GM19324 (cell line): ENCODE data around the gene HNRNPC.
"Not testable (repeated sequence)": the region's sequence is repeated elsewhere in the genome, so short reads cannot be mapped to it uniquely, and the experiment has no call there.

Experiments
- ATAC-seq: cut with Tn5 transposase; IDR thresholded peaks from one replicate; pipeline ENCODE4 v1.9.1; 2021; ENCODE audit warnings: mild to moderate bottlenecking, moderate library complexity; ENCODE audit not compliant: unreplicated experiment, low FRiP score

The HNRNPC gene

DNA sequence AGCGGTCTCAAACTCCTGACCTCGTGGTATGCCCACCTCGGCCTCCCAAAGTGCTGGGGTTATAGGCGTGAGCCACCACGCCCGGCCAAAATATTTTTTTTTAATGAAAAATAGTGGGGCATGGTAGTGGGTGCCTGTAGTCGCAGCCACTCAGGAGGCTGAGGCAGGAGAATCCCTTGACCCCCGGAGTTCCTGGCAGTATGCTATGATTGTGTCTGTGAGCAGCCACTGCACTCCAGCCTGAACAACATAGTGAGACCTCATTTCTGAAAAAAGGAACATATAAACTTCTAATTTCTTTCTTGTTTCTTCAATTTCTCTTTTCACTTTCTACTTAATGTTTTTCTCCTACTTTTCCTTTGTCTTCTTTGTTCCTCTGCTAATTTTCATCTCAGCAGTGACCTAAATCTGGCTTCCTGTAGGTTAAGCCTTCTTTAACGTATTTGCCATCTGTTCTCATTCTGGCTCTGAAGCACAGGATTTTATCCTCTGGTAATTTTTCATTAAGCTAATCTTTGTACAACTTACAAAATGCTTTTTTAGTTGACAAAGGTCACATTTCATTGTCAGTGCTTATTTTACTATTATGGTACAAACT lies 6.1 kb upstream of the HNRNPC start:
- no peak for ATAC-seq

DNA sequence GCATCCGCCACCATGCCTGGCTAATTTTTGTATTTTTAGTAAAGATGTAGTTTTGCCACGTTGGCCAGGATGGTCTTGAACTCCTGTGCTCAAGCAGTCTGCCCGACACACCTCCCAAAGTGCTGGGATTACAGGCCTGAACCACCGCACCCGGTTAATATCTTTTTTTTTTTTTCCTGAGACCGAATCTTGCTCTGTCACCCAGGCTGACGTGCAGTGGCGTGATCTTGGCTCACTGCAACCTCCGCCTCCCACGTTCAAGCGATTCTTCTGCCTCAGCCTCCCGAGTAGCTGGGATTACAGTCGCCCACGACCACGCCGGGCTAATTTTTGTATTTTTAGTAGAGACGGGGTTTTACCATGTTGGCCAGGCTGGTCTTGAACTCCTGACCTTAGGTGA lies 3.4 kb upstream of the HNRNPC start:
- not testable (repeated sequence) for ATAC-seq

DNA sequence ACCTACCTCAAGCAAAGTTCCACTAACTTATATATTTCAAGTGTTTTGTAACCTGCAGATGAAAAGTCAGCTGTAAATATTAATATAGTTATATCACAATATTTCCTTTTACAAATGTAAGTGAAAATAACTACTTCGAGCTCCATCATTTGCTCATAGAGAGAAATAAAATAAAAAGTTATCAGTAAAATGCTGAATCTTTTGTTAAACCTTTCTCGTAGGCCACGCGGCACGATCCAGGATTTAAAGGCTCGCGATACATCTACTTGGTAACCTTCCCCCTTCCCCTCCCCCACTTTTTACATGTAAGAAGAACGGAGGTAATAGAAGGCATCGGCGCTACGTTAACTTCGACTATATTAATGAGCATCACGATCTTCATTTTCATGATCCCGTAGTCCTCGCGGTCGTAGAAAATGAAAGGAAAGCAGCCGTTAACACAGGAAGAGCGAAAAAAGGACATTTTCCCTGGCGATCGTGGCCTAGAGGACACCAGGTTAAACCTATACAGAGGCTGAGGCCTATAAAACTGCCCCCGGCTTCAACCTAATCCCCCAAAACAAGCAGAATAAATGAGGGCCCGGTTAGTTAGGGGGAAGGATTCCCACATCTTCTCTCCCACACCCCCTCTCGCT lies 508 bp downstream of the HNRNPC start:
- ATAC-seq: no peak

DNA sequence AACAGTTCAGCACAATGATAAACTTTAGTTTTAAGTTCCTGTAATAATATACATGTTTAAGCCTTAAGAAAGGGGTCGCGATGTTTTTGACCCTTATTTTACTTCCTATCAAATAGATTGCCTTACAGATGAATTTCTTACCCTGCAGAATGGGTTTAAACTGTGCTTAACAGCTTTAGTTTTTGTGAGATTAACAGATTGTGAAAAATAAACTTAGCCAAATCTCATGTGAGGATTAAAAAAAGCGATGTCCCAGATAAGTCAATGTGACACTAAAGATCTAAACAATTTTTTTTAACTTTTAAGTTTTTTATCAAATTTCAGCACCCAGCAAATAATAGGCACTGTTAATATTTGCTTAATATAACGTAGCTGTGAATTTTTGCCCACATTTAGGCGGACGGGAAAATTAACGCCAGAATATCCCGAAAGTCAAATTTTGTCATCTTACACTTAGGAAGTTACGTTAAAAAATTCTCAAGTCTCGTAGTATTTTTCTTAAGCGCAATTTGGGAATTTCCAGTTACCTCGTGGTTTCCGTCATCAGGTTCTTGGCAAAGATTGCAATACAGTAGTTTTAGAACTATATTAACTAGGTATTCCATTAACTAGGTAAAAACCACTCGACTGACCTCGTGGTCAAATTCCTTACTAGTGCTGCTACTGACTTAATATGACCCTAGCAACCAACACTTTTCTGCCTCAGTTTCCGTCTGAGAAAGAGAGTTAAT lies 1.2 kb downstream of the HNRNPC start:
- no peak for ATAC-seq

DNA sequence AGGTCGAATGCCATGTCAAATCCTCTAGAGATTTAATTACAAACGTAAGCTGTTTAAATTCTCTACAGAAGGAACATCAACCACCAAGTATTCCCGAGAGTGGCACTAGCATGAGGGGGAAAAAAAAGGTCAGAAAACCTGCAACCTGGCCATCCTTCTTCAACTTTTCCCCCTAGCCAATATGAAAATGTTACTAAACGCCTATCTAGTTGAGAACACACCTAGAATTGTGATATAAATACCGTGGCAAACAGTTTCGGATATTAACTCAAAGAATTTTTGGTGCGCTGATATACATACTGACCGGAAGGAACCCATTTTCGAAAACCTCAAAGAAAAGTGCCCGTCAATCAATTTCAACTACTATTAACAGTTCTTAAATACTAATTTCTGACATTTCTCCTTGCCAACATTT lies 1.8 kb downstream of the HNRNPC start:
- ATAC-seq: no peak

DNA sequence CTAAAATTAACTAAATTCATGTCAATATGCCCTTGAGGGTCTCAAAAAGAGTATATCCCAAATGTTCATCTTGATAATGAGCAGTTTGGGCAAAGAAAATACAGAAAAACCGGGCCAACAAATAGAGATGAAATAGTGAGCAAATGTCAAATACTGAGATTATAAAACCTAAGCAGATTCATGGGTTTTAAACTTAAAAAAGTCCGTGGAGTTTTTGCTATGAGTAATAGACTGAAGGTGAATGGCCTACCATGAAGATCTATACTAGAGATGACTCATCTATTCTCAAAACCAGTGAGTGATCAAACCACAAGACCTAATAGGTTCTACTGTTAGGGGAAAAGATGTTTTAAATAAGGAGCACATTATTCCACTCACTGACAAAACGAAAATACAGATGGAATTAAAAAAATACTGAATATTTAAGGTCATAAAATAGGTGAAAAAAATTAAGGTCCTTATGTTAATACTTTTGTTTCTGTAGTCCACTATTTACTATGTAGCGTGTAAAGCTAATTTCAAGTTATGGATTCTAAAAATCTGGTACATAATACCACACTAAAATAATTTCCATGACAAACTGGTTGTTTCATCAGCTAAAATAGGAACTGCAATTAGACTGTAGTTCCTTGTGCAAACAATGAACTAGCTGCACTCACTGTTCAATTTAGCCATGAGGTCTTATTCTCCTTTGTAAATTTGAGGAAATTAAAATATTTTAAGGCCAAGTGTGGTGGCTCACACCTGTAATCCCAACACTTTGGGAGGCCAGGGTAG lies 5.0 kb downstream of the HNRNPC start:
- ATAC-seq: peak; percentile 45

DNA sequence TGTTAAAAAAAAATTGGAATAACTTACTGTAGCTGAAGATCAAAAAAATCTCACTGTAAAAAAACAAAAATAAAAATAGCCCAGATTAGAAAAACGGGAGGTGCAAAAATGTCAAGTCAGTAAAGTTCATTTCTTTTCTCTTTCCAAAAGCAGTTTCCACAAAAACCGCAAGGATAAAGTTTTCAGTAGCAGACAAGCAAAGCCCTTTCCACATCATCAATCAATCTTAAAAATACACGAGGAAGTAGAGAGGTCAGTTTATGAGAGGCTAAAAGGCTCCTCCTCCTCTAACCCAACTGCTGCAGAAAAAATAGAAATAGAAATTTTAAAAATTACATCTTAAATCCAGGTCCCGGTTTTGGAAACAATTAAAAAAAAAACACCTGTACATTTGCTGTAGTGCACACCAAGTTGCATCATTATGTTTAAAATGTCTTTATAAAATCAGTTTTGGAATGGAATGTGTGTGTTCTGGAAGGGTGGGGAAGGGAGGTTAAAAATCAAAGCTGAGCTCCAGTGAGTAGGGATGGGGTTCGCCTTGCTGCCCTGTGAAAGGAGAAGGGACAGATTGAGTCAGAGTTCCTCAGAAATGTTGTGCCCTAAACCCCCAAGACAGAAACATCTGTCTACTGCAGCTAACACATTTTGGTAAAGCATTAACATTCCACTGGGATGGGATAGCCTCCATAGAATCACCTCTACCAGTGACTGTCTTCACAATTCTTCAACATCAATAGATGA lies 5.8 kb downstream of the HNRNPC start:
- no peak for ATAC-seq

DNA sequence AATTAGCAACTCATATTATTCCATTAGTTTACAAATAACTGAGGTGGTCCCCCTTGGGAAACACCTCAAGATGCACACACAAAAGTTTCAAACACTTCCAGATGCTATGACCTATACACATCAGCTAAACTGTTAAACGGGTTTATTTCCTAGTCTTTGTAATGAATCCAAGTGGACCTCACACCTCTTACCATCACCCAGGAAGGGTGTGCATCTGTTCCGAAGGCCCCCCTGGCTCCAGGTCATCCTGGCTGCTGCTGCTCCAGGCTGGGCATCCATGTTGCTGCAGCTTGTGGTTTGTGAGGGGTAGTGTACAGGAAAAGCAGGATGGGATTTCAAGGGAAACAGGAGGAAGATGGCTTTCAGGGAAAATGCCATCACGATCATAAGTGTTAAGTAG lies 6.8 kb downstream of the HNRNPC start:
- no peak for ATAC-seq

DNA sequence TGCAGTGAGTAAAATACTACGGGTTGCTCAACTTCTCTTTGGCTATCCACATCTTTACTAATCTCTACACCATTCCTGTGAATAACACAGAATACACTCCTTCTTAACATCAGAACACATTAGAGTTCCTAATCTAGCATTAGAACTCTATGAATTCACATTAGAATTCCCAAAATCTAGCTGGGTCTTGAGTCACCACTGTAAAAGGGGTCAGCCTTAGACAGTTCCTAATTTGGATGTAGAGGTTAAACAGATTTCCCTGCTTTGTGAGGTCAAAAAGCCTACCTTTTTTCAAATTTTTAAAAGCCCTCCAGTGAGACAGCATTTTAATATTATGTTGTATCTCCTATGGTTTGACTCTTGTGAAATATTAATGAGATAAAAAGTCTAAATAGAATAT lies 7.4 kb downstream of the HNRNPC start:
- no peak for ATAC-seq

DNA sequence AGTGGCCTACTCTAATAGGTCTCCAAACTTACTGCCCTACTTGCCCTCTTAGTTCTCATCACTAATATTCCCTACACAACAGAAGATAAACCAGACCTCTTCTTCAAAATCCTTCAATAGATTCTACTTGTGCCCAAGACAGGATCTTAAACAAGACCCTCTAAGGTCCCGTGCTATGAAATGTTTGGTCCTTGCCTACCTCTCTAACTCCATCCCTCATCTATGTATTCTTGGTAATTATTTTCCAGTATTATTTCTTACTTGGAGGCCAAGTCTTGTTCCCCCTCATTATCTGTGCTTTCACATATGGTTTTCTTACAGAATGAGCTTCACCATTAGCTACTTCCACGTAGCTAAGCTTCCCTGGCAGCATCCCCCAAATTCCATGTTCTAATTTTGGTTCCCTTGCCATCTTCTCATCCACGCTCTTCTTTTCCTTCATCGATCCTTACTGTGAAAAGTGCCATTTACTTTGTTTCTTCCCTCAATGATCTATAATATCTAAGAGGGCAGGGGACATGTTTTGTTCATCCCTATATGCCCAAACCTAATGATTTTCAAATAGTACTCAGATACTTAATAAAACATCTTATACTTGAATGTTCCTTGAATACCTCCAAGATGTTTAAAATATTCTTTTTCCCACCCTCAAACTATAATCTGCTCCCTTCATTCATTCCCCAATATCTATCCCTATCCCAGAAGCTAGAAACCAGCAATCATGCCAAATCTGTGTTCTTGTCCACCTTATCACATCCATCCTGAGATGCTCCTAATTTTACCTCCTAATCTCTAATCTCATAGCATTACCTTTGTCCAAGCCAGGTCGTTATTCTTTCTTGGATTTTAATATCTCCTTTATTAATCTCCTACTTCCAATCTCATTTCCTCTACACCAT lies 10.1 kb downstream of the HNRNPC start:
- no peak for ATAC-seq

DNA sequence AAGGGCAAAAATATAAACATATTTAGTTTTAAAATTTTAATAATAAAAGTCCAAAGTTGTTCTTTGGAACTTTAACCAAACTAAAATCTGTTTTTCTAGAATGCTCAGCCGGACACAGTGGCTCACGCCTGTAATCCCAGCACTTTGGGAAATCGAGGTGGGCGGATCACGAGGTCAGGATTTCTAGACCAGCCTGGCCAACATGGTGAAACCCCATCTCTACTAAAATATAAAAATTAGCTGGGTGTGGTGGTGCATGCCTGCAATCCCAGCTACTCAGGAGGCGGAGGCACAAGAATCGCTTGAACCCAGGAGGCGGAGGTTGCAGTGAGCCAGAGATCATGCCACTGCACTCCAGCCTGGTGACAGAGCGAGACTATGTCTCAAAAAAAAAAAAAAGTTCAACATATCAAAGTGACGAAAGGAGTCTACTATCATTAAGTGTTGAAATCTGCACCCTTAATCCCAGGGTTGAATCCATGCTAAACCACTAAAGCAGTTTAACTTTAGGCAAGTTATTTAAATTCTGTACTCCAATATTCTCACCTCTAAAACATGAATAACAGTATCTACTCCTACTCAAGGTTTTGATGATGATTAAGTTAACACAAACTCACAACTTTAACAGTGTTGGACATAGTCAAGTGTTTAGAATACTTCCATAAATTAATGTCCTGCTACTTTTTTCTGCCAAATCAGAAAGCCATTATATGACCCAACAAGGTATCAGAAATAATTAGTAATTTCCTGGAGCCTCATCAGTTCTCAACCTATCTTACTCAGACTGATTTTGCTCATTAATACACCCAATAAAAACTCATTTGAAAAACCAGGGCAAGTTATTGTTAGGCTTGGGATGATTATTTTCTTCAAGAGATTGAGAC lies 11.0 kb downstream of the HNRNPC start:
- no peak for ATAC-seq

DNA sequence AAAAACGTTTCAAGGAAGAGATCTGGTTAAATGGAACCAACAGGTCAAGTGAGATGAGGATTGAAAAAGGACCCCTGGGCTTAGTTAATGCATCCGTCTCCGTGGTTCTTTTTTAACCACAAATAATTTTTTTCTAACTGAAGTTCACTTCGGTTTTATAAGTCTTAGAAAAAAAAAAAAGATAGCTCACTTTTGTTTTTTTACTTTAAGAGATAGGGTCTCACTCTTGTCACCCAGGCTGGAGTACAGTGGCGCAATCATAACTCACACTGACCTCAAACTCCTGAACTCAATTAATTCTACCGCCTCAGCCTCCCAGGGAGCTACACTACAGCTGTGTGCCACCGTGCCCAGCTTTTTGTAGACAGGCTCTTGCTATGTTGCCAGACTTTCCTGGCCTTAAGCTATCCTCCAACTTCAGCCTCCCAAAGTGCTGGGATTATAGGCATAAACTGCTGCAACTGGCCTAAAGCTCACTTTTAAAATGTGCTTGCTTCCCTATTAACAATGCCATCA lies 11.8 kb downstream of the HNRNPC start:
- ATAC-seq: no peak

DNA sequence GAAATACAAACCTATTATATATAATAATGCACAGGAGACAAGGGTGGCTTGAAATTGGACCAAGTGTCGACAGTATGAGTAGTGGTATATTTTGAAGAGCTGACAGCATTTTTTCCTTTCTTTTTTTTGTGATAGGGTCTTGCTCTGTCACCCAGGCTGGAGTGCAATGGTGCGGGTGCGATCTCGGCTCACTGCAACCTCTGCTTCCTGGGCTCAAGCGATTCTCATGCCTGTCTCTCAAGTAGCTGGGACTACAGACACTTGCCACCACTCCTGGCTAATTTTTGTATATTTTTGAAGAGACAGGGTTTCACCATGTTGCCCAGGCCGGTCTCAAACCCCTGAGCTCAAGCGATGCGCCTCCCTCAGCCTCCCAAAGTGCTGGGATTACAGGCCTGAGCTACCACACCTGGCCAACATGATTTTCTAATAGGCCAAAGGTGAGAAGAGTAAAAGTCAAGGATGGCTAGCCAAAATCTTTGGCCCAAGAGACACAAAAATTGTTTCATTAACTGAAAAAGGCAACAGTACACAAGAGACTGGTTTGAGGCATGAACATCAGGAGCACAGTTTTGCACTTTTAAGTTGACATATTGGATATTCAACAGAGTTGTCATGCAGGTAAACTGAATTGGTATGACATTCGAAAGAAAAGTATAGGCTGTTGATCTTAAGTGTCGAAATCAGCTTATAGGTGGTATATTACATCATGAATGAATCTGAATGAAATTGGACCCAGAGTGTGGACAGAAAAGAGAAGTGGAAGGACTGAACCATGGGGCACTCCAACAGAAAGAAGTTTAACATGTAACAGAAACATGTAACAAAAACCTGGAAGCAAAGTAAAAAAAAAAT lies 12.5 kb downstream of the HNRNPC start:
- ATAC-seq: no peak

DNA sequence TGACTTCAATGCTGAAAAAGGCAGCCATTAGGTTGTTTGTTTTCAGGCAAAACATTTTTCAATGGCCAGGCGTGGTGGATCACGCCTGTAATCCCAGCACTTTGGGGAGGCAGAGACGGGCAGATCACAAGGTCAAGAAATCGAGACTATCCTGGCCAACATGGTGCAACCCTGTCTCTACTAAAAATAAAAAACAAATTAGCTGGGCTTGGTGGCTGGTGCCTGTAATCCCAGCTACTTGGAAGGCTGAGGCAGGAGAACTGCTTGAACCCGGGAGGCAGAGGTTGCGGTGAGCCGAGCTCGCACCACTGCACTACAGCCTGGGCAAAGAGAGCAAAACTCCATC lies 13.2 kb downstream of the HNRNPC start:
- not testable (repeated sequence) for ATAC-seq

DNA sequence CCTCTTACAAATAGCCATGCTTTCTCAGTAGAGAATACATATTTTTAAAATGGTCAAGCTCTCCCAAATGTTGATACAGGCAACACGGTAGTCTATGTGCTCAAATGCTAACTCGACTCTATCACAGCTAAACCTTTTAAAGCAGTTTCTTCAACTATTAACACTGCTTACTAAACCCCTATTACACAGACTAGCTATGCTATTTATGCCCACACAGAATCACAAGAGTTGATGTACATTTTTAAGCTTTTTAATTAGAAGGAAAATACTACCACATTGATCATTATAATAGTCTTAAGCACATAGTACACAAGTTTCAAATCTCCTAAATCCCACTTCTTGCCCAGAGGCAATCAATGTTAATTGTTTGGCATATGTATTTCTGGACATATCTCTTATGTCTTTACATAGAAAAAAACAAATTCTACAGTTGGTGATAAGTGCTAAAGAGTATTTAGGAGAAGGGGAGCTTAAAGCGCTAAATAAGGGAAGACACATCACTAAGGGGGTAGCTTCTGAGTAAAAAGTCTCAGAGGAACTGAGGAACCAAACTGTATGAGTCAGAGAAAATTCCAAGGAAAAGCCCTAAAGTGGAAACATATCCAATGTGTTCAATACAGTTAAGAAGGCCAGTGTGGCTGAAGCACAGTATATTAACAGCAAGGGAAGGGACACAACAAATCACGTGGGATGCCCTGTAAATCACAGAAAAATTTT lies 13.7 kb downstream of the HNRNPC start:
- no peak for ATAC-seq

DNA sequence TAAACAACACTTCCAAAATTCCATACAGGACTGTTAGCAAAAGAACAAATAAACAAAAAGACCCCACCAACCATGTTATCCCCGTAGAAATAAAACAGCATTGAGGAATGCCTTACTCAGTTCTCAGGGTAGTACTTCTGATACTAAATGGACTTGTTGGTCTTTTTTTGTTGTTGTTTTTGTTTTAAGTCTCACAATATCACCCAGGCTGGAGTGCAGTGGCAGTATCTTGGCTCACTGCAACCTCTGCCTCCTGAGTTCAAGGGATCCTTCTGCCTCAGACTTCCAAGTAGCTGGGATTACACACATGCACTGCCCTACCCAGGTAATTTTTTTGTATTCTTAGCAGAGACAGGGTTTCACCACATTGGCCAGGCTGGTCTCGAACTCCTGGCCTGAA lies 17.1 kb downstream of the HNRNPC start:
- no peak for ATAC-seq

DNA sequence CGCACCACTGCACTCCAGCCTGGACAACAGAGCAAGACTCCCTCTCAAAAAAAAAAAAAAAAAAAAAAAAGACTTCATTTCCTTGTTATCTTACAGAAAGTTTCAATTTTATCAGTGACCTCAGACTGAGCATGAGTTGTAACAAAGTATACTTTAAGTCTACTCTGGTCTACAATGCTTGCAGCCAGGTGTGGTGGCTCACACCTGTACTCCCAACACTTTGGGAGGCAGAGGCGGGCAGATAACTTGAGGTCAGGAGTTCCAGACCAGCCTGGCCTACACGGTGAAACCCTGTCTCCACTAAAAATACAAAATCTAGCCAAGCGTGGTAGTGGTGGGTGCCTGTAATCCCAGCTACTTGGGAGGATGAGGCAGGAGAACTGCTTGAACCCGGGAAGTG lies 18.0 kb downstream of the HNRNPC start:
- ATAC-seq: no peak
